ENCODE data around the gene MDN1. TPM values are rescaled to one million over a fixed set of nuclear protein-coding genes. Genes with fewer than 3 reads are reported as not detected.

MDN1 gene
- polyA plus RNA-seq, 1 experiment: 3.3 TPM

DNA sequence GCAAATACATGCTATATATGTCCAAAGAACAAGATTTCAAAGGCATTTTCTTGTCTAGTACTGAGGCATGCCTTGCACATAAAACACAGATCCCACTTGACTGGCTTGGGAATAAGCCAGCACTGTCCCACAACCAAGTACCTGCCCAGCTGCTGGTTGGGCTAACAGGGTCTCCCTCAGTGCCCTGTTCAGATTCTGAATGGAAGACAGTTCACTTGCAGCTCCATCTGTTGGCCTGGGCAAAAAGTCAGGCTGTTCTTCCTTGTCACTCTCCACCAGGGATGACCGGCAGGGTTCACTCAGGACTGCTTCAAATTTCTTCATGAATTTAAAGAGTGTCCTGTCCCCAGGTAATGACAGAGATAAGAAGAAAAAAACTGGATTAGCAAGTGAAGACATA is 136.6 kb downstream of the MDN1 start:
- no peak for DNase-seq (ENCODE audit: low read depth)
- peaks cover 18% of the 10 kb centered on the region for H3K36me3 ChIP-seq (ENCODE audit: control insufficient read depth, insufficient read depth, low read length)
- no peaks in the 10 kb centered on the region for H3K27me3 ChIP-seq (ENCODE audit: control insufficient read depth, insufficient read depth, low read length)
- ChIA-PET CTCF (no interaction called here), POLR2A (no interaction called here)
- TF ChIP-seq, protein P1, sequence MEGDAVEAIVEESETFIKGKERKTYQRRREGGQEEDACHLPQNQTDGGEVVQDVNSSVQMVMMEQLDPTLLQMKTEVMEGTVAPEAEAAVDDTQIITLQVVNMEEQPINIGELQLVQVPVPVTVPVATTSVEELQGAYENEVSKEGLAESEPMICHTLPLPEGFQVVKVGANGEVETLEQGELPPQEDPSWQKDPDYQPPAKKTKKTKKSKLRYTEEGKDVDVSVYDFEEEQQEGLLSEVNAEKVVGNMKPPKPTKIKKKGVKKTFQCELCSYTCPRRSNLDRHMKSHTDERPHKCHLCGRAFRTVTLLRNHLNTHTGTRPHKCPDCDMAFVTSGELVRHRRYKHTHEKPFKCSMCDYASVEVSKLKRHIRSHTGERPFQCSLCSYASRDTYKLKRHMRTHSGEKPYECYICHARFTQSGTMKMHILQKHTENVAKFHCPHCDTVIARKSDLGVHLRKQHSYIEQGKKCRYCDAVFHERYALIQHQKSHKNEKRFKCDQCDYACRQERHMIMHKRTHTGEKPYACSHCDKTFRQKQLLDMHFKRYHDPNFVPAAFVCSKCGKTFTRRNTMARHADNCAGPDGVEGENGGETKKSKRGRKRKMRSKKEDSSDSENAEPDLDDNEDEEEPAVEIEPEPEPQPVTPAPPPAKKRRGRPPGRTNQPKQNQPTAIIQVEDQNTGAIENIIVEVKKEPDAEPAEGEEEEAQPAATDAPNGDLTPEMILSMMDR (IDR thresholded peaks at IDR 0.05; ENCODE audit: insufficient read depth, low read depth, low read length): no peak
- H3K4me3 ChIP-seq (ENCODE audit: low read depth, low read length): no peak overlapping the region

DNA sequence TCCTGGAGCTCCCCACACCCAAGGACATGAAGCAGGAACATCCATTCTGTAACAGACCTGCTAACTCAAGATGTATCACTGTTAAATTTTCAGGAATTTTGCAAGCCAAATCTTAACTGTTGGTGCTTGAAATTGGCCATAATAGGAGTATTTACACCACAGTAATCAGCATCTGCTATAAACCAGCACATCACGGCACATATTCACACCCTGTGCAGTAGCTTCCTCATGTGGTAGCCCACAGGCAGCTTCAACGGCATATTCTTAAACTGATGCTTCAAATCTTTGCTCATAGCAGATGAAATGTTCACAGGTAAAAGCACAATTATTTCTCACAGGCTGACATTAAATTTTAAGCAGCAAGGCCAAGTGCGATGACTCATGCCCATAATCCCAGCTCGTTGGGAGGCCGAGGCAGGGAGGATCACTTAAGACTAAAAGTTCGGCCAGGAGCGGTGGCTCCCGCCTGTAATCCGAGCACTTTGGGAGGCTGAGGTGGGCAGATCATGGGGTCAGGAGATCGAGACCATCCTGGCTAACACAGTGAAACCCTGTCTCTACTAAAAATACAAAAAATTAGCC is 137.5 kb downstream of the MDN1 start:
- no peak for DNase-seq (ENCODE audit: low read depth)
- Histone ChIP-seq H3K36me3 (ENCODE audit: control insufficient read depth, insufficient read depth, low read length) (peaks cover 17% of the 10 kb centered on the region), H3K27me3 (ENCODE audit: control insufficient read depth, insufficient read depth, low read length) (no peaks in the 10 kb centered on the region), H3K4me3 (ENCODE audit: low read depth, low read length) (no peak overlapping the region)
- TF ChIP-seq, protein P1 (IDR thresholded peaks at IDR 0.05; ENCODE audit: insufficient read depth, low read depth, low read length): no peak
- CTCF ChIA-PET: interaction anchor here (1.3 kb wide), 1 partner anchor 43 kb away, joined by 4 read pairs; no protein-coding TSS in a partner anchor
- POLR2A ChIA-PET: no interaction called here

DNA sequence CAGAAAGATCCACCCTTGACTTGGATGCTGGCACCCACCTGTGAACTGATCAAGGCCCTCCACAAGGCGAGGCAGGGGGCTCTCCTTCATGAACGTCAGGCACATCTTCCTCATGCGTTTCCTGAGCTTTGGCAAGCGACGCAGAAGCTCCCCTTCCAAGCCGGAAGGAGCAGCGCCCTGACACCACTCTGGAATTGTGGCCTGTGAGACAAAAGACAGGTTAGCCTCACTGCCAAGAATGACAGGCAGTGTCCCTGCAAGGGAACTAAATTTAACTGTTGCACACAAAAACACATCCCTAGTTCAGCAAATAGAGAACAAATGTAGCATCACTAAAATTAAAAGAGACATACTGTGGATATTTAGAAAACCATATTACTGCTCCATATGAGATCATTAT is 139.0 kb downstream of the MDN1 start:
- H3K4me3 ChIP-seq (ENCODE audit: low read depth, low read length): no peak overlapping the region
- ChIA-PET POLR2A (no interaction called here), CTCF (no interaction called here)
- H3K27me3 ChIP-seq (ENCODE audit: control insufficient read depth, insufficient read depth, low read length): no peaks in the 10 kb centered on the region
- H3K36me3 ChIP-seq (ENCODE audit: control insufficient read depth, insufficient read depth, low read length): peaks cover 17% of the 10 kb centered on the region
- DNase-seq (ENCODE audit: low read depth): no peak
- TF ChIP-seq, protein P1 (IDR thresholded peaks at IDR 0.05; ENCODE audit: insufficient read depth, low read depth, low read length): no peak

DNA sequence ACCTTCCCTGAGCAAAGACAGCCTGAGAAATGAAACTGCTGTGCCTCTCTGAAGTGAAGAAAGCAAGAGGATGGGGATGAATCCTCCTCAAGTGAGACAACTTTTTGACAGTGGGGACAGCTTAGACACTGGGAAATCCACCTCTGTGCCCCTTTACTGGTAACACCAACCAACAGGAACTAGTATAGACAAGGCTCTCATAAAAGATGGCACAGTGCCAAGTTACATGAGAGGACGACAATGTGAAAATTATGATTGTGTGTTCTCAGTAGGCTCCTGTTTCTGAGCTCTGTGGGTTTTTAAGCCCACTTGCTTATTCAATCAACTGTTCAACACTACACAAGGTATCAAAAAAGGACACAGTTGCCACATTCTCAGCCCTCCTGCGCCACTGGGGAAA is 139.4 kb downstream of the MDN1 start:
- no peak for DNase-seq (ENCODE audit: low read depth)
- POLR2A ChIA-PET: no interaction called here
- no peak overlapping the region for H3K4me3 ChIP-seq (ENCODE audit: low read depth, low read length)
- CTCF ChIA-PET: no interaction called here
- TF ChIP-seq, protein P1 (IDR thresholded peaks at IDR 0.05; ENCODE audit: insufficient read depth, low read depth, low read length): no peak
- H3K27me3 ChIP-seq (ENCODE audit: control insufficient read depth, insufficient read depth, low read length): no peaks in the 10 kb centered on the region
- H3K36me3 ChIP-seq (ENCODE audit: control insufficient read depth, insufficient read depth, low read length): peaks cover 16% of the 10 kb centered on the region

DNA sequence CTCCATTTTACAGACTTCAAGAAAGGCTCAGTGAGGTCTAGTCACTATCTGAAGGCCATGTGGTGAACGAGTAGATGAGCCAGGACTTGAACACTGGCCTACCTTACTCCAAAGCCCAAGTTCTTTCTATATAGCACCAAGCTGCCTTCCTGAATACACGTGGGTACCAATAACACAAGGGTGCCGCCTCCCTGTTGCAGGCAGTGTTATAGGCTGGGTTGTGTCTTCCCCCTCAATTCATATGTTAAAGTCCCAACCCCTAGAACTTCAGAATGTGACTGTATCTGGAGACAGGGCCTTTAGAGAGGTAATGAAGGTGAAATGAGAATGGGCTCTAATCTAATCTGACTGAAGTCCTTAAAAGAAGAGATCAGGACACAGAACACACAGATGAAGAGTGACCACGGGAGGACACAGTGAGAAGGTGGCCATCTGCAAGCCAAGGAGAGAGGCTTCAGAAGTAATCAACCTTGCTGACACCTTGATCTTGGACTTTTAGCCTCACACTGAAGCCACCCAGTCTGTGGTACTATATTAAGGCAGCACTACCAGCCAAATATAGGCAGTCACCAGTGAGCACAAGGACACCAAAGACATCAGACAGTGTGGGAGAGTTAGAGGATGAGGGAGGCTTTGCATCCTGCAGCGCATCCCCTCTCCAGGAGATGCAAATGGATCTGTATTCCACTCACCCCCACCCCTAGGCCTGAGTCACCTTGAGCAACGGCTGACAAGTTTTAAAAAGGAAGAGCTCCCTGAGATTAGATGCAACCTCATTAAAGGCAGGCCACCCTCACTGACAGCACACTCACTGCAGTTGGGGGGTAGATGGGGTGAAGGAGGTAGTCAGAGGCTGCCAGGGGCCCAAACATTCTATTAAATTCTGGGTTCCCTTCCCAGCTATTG is 140.1 kb downstream of the MDN1 start:
- TF ChIP-seq, protein P1 (IDR thresholded peaks at IDR 0.05; ENCODE audit: insufficient read depth, low read depth, low read length): no peak
- H3K4me3 ChIP-seq (ENCODE audit: low read depth, low read length): no peak overlapping the region
- no peaks in the 10 kb centered on the region for H3K27me3 ChIP-seq (ENCODE audit: control insufficient read depth, insufficient read depth, low read length)
- DNase-seq (ENCODE audit: low read depth): no peak
- peaks cover 22% of the 10 kb centered on the region for H3K36me3 ChIP-seq (ENCODE audit: control insufficient read depth, insufficient read depth, low read length)
- CTCF ChIA-PET: no interaction called here
- POLR2A ChIA-PET: no interaction called here
